Activated gamma-delta T cell treated with anti-CD3 and anti-CD28 coated beads, Interleukin-2, amount 50 U/mL, for 16 hours (primary cell): ENCODE data around the gene SND1.

ENCODE experiments used
- DNase-seq: peaks from one replicate; pipeline ENCODE4 v3.0.0-alpha.2; 2020; ENCODE audit warnings: low read depth

Gene SND1

GRCh38 chr7:127769137-127769536 is 117.1 kb downstream of the SND1 start:
- DNase-seq: no peak

- no peak for DNase-seq
Measured at GRCh38 chr7:127769696-127770400, 117.9 kb downstream of the SND1 start.

GRCh38 chr7:127770885-127771284 is 118.9 kb downstream of the SND1 start:
- no peak for DNase-seq

GRCh38 chr7:127771707-127772106 is 119.7 kb downstream of the SND1 start:
- no peak for DNase-seq

GRCh38 chr7:127776776-127777386 is 124.9 kb downstream of the SND1 start:
- no peak for DNase-seq

- no peak for DNase-seq
Measured at GRCh38 chr7:127780489-127780888, 128.5 kb downstream of the SND1 start.

- DNase-seq: no peak
Measured at GRCh38 chr7:127781081-127781480, 129.1 kb downstream of the SND1 start.

- no peak for DNase-seq
Measured at GRCh38 chr7:127782075-127782474, 130.1 kb downstream of the SND1 start.

GRCh38 chr7:127782654-127783559 is 130.9 kb downstream of the SND1 start:
- no peak for DNase-seq

- DNase-seq: no peak
Measured at GRCh38 chr7:127786184-127786583, 134.2 kb downstream of the SND1 start.

- no peak for DNase-seq
Measured at GRCh38 chr7:127789031-127789430, 137.0 kb downstream of the SND1 start.

GRCh38 chr7:127791446-127792189 is 139.6 kb downstream of the SND1 start:
- no peak for DNase-seq

GRCh38 chr7:127792528-127793342 is 140.7 kb downstream of the SND1 start:
- DNase-seq: no peak

GRCh38 chr7:127793582-127793981 is 141.6 kb downstream of the SND1 start:
- no peak for DNase-seq

GRCh38 chr7:127794136-127794535 is 142.1 kb downstream of the SND1 start:
- no peak for DNase-seq

- no peak for DNase-seq
Measured at GRCh38 chr7:127794551-127794950, 142.6 kb downstream of the SND1 start.

- no peak for DNase-seq
Measured at GRCh38 chr7:127798023-127798422, 146.0 kb downstream of the SND1 start.

GRCh38 chr7:127798769-127799372 is 146.9 kb downstream of the SND1 start:
- DNase-seq: no peak

GRCh38 chr7:127799535-127800305 is 147.7 kb downstream of the SND1 start:
- no peak for DNase-seq

- no peak for DNase-seq
Measured at GRCh38 chr7:127802845-127803244, 150.9 kb downstream of the SND1 start.
